ENCODE data around the gene FAM50A. TPM values are rescaled to one million over a fixed set of nuclear protein-coding genes. Genes with fewer than 3 reads are reported as not detected.

FAM50A gene
- total RNA-seq, 1 donor from 2014 or later, result 88.5 TPM

DNA sequence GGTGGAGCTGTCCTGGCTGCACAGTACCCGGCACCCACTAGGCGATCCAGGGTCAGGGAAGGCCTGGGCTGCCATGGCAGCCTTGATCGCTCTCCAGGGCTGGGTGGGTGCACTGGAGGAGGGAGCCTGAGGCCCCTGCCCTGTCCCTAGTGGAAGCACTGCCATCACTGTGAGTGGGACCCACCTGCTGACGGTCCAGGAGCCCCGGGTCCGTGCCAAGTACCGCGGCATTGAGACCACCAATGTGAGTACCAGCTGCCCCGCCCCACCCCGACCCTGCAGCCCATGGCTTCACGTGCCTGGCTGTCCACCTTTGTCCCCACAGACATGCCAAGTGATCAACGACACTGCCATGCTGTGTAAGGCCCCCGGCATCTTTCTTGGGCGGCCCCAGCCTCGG is 23.0 kb downstream of the FAM50A start:
- Histone ChIP-seq H3K27me3 (ENCODE audit: control insufficient read depth, insufficient read depth, low read length) (no peaks in the 10 kb centered on the region), H3K4me3 (ENCODE audit: low read depth, low read length) (no peak overlapping the region), H3K36me3 (ENCODE audit: control insufficient read depth, insufficient read depth, low read length) (peaks cover 41% of the 10 kb centered on the region)
- FAIRE-seq, result no peak
- DNase-seq (ENCODE audit: low read depth), result no peak
- TF ChIP-seq, protein P1, sequence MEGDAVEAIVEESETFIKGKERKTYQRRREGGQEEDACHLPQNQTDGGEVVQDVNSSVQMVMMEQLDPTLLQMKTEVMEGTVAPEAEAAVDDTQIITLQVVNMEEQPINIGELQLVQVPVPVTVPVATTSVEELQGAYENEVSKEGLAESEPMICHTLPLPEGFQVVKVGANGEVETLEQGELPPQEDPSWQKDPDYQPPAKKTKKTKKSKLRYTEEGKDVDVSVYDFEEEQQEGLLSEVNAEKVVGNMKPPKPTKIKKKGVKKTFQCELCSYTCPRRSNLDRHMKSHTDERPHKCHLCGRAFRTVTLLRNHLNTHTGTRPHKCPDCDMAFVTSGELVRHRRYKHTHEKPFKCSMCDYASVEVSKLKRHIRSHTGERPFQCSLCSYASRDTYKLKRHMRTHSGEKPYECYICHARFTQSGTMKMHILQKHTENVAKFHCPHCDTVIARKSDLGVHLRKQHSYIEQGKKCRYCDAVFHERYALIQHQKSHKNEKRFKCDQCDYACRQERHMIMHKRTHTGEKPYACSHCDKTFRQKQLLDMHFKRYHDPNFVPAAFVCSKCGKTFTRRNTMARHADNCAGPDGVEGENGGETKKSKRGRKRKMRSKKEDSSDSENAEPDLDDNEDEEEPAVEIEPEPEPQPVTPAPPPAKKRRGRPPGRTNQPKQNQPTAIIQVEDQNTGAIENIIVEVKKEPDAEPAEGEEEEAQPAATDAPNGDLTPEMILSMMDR (IDR thresholded peaks at IDR 0.05; ENCODE audit: insufficient read depth, low read length, severe bottlenecking), result no peak

DNA sequence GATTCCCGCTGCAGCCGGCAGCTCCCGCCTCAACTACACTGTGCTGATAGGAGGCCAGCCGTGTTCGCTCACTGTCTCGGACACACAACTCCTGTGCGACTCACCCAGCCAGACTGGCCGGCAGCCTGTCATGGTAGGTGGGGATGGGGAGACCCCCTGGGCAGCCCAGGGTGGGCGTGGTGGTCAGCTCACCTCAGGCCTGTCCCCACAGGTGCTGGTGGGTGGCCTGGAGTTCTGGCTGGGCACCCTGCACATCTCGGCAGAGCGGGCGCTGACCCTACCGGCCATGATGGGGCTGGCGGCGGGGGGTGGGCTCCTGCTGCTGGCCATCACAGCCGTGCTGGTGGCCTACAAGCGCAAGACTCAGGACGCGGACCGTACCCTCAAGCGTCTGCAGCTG is 23.6 kb downstream of the FAM50A start:
- H3K36me3 ChIP-seq (ENCODE audit: control insufficient read depth, insufficient read depth, low read length), result peaks cover 43% of the 10 kb centered on the region
- TF ChIP-seq, protein P1 (IDR thresholded peaks at IDR 0.05; ENCODE audit: insufficient read depth, low read length, severe bottlenecking), result no peak
- no peak overlapping the region for H3K4me3 ChIP-seq (ENCODE audit: low read depth, low read length)
- DNase-seq (ENCODE audit: low read depth), result no peak
- no peak for FAIRE-seq
- H3K27me3 ChIP-seq (ENCODE audit: control insufficient read depth, insufficient read depth, low read length), result no peaks in the 10 kb centered on the region

- TF ChIP-seq, protein P1 (IDR thresholded peaks at IDR 0.05; ENCODE audit: insufficient read depth, low read length, severe bottlenecking), result no peak
- DNase-seq (ENCODE audit: low read depth) (no peak), FAIRE-seq (no peak)
- Histone ChIP-seq H3K4me3 (ENCODE audit: low read depth, low read length) (no peak overlapping the region), H3K36me3 (ENCODE audit: control insufficient read depth, insufficient read depth, low read length) (peaks cover 39% of the 10 kb centered on the region), H3K27me3 (ENCODE audit: control insufficient read depth, insufficient read depth, low read length) (no peaks in the 10 kb centered on the region)
Measured at GRCh38 chrX:154468217-154468616, 24.3 kb downstream of the FAM50A start.

GRCh38 chrX:154469114-154469513 is 25.2 kb downstream of the FAM50A start:
- H3K36me3 ChIP-seq (ENCODE audit: control insufficient read depth, insufficient read depth, low read length), result peaks cover 39% of the 10 kb centered on the region
- FAIRE-seq (no peak), DNase-seq (ENCODE audit: low read depth) (no peak)
- no peaks in the 10 kb centered on the region for H3K27me3 ChIP-seq (ENCODE audit: control insufficient read depth, insufficient read depth, low read length)
- no peak overlapping the region for H3K4me3 ChIP-seq (ENCODE audit: low read depth, low read length)
- TF ChIP-seq, protein P1 (IDR thresholded peaks at IDR 0.05; ENCODE audit: insufficient read depth, low read length, severe bottlenecking), result no peak

DNA sequence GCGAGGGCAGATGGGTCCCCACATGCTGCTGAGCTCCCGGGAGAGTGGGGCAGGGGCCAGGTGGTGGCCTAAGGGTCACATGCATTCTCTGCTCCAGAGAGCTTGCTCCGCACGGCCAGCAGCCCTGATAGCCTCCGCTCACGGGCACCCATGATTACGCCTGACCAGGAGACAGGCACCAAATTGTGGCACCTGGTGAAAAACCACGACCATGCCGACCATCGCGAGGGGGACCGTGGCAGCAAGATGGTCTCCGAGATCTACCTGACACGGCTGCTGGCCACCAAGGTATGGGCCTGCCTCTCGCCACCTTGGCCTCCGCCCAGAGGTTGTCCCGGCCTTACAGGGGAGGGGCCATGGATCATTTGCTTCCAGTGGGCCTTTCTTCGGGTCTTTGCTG is 25.9 kb downstream of the FAM50A start:
- DNase-seq (ENCODE audit: low read depth) (no peak), FAIRE-seq (no peak)
- H3K36me3 ChIP-seq (ENCODE audit: control insufficient read depth, insufficient read depth, low read length), result peaks cover 37% of the 10 kb centered on the region
- TF ChIP-seq, protein P1 (IDR thresholded peaks at IDR 0.05; ENCODE audit: insufficient read depth, low read length, severe bottlenecking), result no peak
- H3K4me3 ChIP-seq (ENCODE audit: low read depth, low read length), result no peak overlapping the region
- H3K27me3 ChIP-seq (ENCODE audit: control insufficient read depth, insufficient read depth, low read length), result no peaks in the 10 kb centered on the region

GRCh38 chrX:154470434-154470833 is 26.5 kb downstream of the FAM50A start:
- peaks cover 33% of the 10 kb centered on the region for H3K36me3 ChIP-seq (ENCODE audit: control insufficient read depth, insufficient read depth, low read length)
- no peak for FAIRE-seq

More at GRCh38 chrX:154470434-154470833, 26.5 kb downstream of the FAM50A start:
- H3K4me3 ChIP-seq (ENCODE audit: low read depth, low read length), result no peak overlapping the region
- DNase-seq (ENCODE audit: low read depth), result no peak
- no peaks in the 10 kb centered on the region for H3K27me3 ChIP-seq (ENCODE audit: control insufficient read depth, insufficient read depth, low read length)
- TF ChIP-seq, protein P1 (IDR thresholded peaks at IDR 0.05; ENCODE audit: insufficient read depth, low read length, severe bottlenecking), result no peak

All from bronchial epithelial cell (primary cell).